Sigmoid colon (tissue), 4 donors: Measurements from ENCODE around the gene ERGIC1.

Source experiments
- CTCF ChIP-seq, 4 experiments: fragments of 450-650 bp in 3 of 4; fragments of 200-600 bp in 1 of 4; IDR thresholded peaks; one replicate each; pipeline ENCODE4 v1.5.1; 2016 to 2019; ENCODE audit warnings: antibody characterized with exemption in 4 of 4, mild to moderate bottlenecking in 3 of 4, moderate library complexity in 2 of 4
- EP300 ChIP-seq, 4 donors: sonication (generic); formaldehyde crosslinking; IDR thresholded peaks; one replicate each; pipeline ENCODE4 v1.6.1; 2017; ENCODE audit warnings: antibody characterized with exemption in 4 of 4
- POLR2AphosphoS5 ChIP-seq, 4 donors: sonication (generic); formaldehyde crosslinking; IDR thresholded peaks; one replicate each; pipeline ENCODE4 v1.6.1; 2017; ENCODE audit warnings: antibody characterized with exemption in 4 of 4

- no peak for TF ChIP-seq CTCF (IDR thresholded peaks at IDR 0.05)
- no peak for TF ChIP-seq EP300 (IDR thresholded peaks at IDR 0.05)
- peak in 1 of 4 donors; percentile 11 for TF ChIP-seq POLR2AphosphoS5 (IDR thresholded peaks at IDR 0.05)
Measured at GRCh38 chr5:172846677-172847076, 12.6 kb downstream of the ERGIC1 start.
